ENCODE data around the gene ALCAM. TPM values are rescaled to one million over a fixed set of nuclear protein-coding genes. Genes with fewer than 3 reads are reported as not detected.

Gene ALCAM
- polyA plus RNA-seq, 3 donors, result 7.1 to 8.0 (median 7.9) TPM

DNA sequence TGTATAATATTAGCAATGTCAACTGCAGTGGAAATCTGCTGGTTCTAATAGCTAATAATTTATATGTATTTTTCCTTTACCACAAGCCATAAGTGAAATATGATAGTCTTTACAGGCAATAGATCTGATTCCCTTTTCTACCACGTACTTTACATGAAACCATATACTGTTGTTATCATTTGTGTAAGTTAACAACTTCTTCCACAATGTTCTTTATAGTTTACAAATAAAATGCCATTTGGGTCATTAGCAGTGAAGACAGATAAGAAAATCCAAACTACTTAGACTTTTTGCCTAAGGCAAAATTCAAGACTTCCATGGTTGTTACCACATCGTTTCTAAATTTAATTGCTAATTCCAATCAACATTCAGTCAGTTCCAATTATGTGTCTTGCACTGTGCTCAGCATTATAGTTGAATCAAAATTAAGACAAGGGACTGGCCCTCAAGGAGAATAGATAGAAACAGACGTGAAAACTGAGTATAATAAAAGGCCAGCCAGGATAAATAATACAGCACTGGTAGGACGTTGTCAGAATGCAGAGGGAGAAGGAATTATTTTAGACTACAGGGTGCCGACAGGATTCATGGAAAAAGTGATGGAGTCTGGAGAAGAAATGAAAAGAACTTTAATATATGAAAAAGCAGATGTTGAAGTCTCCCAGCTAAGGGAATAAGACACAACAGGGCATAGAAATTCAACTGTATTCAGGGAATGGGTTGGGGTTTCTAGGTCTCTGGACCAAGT is 249.8 kb downstream of the ALCAM start:
- Histone ChIP-seq H3K79me2 (ENCODE audit: insufficient read depth, low read length) (no peaks in the 10 kb centered on the region), H4K20me1 (ENCODE audit: insufficient read depth, low read length) (no peaks in the 10 kb centered on the region), H3K27me3 (ENCODE audit: control insufficient read depth in 2 of 2, insufficient read depth in 2 of 2, low read length in 2 of 2) (no peaks in the 10 kb centered on the region), H3K9ac (ENCODE audit: insufficient read depth, low read length, poor library complexity, severe bottlenecking) (no peak overlapping the region), H2AFZ (ENCODE audit: insufficient read depth, low read depth, low read length, poor library complexity, severe bottlenecking) (no peak overlapping the region), H3K9me3 (replicated peaks in 1 of 2; ENCODE audit: control insufficient read depth in 1 of 2, insufficient read depth in 1 of 2, low read length in 2 of 2) (peaks cover 0 to 4% of the 10 kb centered on the region in 2 donors), H3K4me1 (ENCODE audit: control insufficient read depth in 1 of 2, insufficient read depth in 2 of 2, low read length in 2 of 2) (no peaks in the 10 kb centered on the region), H3K27ac (ENCODE audit: low read depth in 1 of 2, low read length in 2 of 2) (no peak overlapping the region), H3K4me3 (replicated peaks in 1 of 3; ENCODE audit: low read depth in 2 of 3, low read length in 3 of 3) (no peak overlapping the region), H3K4me2 (replicated peaks; ENCODE audit: extremely low read depth, low read length, poor library complexity, severe bottlenecking) (no peak overlapping the region), H3K36me3 (replicated peaks in 1 of 2; ENCODE audit: control insufficient read depth in 1 of 2, insufficient read depth in 2 of 2, low read length in 2 of 2) (no peaks in the 10 kb centered on the region)
- WGBS (ENCODE audit: insufficient coverage), result 92% methylated on average over 4 of the region's 5 CpGs
- DNase-seq, result no peak
- H3K4me1 Mint-ChIP-seq, result no peaks in the 10 kb centered on the region
- peaks cover 0 to 15% (median 4%) of the 10 kb centered on the region in 7 donors for H3K9me3 Mint-ChIP-seq
- H3K36me3 Mint-ChIP-seq, result no peaks in the 10 kb centered on the region
- no peak overlapping the region for H3K4me3 Mint-ChIP-seq
- H3K27me3 Mint-ChIP-seq (ENCODE audit: low read depth in 3 of 3), result no peaks in the 10 kb centered on the region
- intact Hi-C loops (cut with micrococcal nuclease), result no loop called here
- TF ChIP-seq, protein P1, sequence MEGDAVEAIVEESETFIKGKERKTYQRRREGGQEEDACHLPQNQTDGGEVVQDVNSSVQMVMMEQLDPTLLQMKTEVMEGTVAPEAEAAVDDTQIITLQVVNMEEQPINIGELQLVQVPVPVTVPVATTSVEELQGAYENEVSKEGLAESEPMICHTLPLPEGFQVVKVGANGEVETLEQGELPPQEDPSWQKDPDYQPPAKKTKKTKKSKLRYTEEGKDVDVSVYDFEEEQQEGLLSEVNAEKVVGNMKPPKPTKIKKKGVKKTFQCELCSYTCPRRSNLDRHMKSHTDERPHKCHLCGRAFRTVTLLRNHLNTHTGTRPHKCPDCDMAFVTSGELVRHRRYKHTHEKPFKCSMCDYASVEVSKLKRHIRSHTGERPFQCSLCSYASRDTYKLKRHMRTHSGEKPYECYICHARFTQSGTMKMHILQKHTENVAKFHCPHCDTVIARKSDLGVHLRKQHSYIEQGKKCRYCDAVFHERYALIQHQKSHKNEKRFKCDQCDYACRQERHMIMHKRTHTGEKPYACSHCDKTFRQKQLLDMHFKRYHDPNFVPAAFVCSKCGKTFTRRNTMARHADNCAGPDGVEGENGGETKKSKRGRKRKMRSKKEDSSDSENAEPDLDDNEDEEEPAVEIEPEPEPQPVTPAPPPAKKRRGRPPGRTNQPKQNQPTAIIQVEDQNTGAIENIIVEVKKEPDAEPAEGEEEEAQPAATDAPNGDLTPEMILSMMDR (IDR thresholded peaks at IDR 0.05), result no peak
- no peak overlapping the region for H3K27ac Mint-ChIP-seq

DNA sequence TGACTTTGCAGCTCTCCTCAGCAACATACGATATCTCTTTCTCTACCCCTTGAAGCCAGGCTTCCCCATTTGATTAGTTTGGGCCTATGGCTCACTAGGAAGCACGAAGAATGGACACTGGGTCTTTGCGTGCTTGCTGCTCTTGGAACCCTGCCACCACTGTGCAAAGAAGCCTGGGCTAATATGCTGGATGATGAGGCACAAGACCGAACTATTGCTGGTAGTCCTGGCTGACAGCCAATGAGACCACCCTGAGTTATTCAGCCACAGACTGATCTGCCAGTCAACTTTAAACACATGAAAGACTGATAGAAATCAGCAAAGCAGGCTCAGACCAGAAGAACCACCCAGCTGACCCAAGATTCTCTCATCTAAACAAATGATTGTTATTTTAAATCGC is 251.8 kb downstream of the ALCAM start:
- Mint-ChIP-seq H3K9me3 (peaks cover 0 to 12% (median 4%) of the 10 kb centered on the region in 7 donors), H3K36me3 (no peaks in the 10 kb centered on the region), H3K27me3 (ENCODE audit: low read depth in 3 of 3) (no peaks in the 10 kb centered on the region), H3K27ac (no peak overlapping the region), H3K4me3 (no peak overlapping the region), H3K4me1 (peaks cover 3% of the 10 kb centered on the region)
- 94% methylated on average over 5 of the region's 5 CpGs for WGBS (ENCODE audit: insufficient coverage)
- no peak overlapping the region for H3K27ac ChIP-seq (ENCODE audit: low read depth in 1 of 2, low read length in 2 of 2)
- H3K36me3 ChIP-seq (replicated peaks in 1 of 2; ENCODE audit: control insufficient read depth in 1 of 2, insufficient read depth in 2 of 2, low read length in 2 of 2), result no peaks in the 10 kb centered on the region
- peaks cover 0 to 4% of the 10 kb centered on the region in 2 donors for H3K9me3 ChIP-seq (replicated peaks in 1 of 2; ENCODE audit: control insufficient read depth in 1 of 2, insufficient read depth in 1 of 2, low read length in 2 of 2)
- TF ChIP-seq, protein P1 (IDR thresholded peaks at IDR 0.05), result no peak
- DNase-seq, result no peak
- no peaks in the 10 kb centered on the region for H3K27me3 ChIP-seq (ENCODE audit: control insufficient read depth in 2 of 2, insufficient read depth in 2 of 2, low read length in 2 of 2)
- no peak overlapping the region for H2AFZ ChIP-seq (ENCODE audit: insufficient read depth, low read depth, low read length, poor library complexity, severe bottlenecking)
- H3K4me2 ChIP-seq (replicated peaks; ENCODE audit: extremely low read depth, low read length, poor library complexity, severe bottlenecking), result no peak overlapping the region
- H3K79me2 ChIP-seq (ENCODE audit: insufficient read depth, low read length), result no peaks in the 10 kb centered on the region
- H3K9ac ChIP-seq (ENCODE audit: insufficient read depth, low read length, poor library complexity, severe bottlenecking), result no peak overlapping the region
- intact Hi-C loops (cut with micrococcal nuclease), result no loop called here
- H3K4me1 ChIP-seq (ENCODE audit: control insufficient read depth in 1 of 2, insufficient read depth in 2 of 2, low read length in 2 of 2), result no peaks in the 10 kb centered on the region
- no peak overlapping the region for H3K4me3 ChIP-seq (replicated peaks in 1 of 3; ENCODE audit: low read depth in 2 of 3, low read length in 3 of 3)
- H4K20me1 ChIP-seq (ENCODE audit: insufficient read depth, low read length), result no peaks in the 10 kb centered on the region

Measured in CD14-positive monocyte (primary cell).